D341Med (cell line): ENCODE measurements around the gene MYH14.
A peak's percentile ranks its signal among the peaks of the same experiment; 100 is the strongest.
"Not testable (repeated sequence)": the region's sequence is repeated elsewhere in the genome, so short reads cannot be mapped to it uniquely, and the experiment has no call there.

Source experiments
- DNase-seq: peaks from one replicate; pipeline ENCODE4 v3.0.0; 2012; ENCODE audit warnings: low spot score

Gene MYH14

DNA sequence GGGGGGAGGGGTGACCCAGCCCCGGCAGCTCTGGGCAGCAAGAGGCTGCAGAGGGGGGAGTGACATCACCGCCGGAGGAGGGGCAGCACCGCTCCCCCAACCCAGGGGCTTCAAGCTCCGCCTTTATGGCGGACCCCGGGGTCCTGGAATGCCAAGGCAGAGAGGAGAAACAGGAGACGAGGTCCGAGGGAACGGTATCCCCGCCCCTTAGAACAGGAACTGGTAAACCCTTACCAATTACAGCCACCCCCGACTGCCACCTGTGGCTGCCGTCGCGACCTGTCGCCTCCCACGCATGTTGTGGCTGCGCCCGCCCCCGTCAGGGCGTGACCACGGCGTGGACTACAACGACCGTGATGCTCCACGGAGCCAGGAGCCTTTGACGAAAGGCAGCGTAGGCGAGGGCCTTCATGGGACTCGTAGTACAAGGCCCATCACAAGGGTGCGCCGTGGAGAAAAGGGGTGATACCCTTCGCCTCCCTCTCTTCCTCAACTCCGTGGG is 129.9 kb downstream of the MYH14 start:
- DNase-seq, result no peak

DNA sequence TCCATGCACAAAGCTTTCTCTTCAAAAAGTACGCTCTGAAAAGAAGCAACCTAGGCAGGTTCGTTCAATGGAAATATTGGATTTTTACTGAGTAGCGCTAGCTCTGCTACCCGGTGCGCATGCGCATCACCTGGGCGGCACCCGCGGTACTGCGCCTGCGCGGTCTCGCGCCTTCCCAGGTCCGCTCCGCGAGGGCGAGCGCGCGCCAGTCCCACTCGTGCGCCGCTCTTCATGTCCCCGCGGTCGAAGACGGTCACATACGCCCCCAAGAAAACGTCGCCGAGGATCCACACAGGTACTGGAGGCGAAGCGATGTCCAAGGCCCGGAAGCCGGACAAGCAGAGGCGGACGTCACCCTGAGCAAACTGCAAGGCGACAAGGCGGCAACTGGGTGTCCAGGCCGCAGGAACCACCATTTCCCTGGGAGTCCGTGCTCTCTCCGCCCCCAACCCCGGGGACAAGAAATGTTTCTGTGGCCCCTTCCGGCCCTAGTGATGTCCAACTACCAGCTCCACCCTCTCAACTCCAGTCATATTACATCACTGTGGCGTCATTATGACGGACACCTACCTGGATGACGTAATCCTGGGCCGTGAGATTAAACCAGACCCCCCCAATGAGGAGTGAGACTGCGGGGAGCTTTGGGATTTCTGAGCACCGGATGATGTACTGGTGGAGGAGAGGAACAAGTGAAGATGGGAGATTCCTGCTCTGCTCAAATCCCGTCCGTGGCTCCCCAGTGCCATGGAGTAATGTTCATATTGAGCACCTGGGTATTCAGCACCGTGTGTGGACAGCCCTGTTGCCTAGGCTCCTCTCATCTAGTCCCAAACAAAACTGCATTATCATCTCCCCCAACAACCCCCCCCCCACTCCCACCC is 130.6 kb downstream of the MYH14 start:
- no peak for DNase-seq

DNA sequence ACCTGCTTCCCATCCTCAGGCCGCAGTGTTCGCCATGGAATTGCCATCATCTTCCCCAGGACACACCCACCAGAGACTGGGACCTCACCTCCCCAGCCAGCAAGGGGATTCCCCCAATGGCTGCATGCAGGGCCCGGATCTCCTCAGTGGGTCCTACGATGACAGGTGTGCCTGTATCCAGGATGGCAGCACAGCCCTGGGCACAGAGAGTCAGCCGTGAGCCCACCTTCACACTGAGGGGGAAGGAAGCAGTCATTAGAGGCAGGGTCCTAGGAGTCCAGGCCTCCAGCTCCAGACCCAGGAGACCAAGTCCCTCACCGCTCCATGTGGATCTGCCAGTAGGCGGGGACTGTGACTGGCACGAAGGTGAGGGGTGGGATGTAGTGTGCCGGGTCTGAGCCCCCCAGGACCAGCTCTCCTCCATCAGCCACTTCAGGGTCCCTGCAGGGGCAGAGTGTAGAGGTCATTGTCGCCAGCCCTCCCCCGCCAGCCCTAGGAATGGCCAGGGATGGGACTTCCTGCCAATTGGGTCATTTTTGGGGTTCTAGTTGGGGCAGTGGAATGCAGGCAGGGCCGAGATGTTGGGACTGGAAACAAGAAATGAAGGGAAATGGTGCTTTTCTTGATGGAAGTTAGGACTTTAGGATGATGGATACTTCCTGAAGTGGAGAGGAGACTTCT is 131.5 kb downstream of the MYH14 start:
- no peak for DNase-seq

DNA sequence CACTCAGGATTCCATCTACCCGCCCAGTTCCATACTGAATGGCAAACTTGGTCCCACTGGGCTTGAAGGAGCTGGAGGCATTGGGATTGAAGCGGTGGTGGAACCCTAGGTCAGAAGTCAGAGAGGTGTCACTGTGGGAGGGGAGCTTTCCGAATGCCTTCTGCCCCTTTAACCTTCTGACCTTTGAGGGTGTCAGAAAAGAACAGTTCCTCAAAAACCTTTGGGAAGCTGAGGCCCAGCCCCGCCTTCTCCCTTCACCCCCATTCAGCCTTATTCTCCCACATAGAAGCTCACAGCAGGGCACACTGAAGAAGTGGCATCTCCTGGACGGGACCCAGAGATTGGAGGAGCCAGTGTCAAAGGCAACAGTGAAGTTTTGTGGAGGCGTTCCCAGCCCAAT is 133.6 kb downstream of the MYH14 start:
- not testable (repeated sequence) for DNase-seq

DNA sequence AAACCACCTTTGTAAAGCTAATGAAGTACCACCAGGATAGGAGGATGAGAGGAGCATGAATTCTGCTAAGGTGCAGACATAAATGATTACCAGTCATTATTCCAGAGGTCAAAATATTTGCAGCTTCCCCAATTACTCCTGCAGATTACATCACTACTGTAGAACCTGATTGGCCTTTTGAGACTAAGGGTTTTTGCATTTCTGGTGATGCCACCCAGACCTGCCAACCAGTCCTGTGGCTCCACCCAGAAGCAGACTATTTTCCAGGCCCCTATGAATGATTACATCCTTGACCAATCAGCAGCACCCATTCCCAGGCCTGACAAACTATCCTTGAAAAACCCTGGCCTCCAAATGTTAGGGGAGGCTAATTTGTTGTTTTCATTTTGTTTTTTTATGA is 136.9 kb downstream of the MYH14 start:
- DNase-seq, result no peak

DNA sequence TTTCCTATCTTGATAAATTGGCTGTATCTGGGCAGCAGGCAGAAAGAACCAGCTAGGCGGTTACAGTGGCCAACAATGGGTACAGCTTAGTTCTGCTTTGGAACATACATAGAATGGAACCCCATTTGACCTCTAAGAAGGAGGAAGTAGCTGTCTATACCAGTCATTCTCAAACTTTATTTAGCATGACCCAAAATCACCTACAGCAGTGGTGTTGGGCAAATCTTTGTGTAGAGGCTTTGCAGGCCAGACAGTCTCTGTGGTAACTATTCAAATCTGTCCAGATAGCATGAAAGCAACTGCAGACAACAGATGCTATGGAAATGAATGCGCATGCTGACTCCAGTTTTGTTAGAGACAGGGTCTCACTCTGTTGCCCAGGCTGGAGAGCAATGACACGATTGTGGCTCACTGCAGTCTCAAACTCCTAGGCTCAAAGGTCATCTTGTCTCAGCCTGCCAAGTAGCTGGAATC is 137.7 kb downstream of the MYH14 start:
- DNase-seq, result no peak

DNA sequence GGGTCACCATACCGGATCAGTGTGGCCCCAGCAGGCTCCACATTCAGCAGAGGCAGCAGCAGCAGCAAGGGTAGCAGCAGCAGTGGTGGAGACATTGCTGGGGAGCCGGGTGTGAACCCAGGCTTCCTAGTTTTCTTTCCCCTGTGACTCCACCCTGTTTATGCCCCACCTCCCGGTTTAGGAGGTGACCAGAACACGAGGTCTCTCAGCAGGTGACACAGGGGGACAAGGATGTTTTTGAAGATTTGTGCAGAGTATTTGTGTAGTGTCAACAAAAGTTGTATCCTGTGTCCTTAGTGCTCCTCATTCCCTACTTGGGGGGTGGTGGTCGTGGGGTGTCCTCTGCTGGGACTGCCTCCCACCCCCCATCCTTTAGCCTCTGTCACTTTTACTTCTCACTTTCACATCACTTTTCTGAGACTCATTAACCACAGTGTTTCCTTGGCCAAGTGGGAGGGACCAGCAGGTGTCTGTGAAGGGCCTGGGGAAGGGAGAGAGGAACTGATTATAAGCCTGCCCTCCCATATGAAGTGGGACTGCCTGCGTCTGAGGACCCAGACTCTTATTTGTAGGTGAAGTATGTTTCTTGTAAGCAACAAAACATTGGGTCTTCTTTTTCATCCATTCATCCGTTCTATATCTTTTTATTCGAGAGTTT is 141.4 kb downstream of the MYH14 start:
- no peak for DNase-seq

DNA sequence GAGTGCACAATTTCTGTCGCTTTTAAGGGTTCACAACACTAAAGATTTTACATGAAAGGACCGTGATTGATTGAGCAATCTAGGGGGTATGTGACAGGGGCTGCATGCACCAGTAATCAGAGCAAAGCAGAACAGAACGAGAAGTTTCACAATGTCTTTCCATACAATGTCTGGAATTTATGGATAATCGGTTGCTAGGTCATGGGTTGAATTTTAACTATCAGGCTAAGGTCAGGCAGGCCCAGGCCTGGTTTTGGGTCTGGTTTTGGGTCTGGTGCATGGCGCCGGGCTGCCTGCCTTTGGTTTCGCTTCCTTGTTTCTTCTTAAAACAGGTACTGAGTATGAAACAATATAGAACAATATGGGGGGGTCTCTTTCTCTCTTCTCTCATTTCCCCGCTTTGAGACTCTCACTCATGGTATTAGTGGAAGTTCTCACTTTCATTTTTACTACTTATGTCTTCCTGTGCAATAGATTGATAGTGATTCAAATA is 143.7 kb downstream of the MYH14 start:
- not testable (repeated sequence) for DNase-seq

DNA sequence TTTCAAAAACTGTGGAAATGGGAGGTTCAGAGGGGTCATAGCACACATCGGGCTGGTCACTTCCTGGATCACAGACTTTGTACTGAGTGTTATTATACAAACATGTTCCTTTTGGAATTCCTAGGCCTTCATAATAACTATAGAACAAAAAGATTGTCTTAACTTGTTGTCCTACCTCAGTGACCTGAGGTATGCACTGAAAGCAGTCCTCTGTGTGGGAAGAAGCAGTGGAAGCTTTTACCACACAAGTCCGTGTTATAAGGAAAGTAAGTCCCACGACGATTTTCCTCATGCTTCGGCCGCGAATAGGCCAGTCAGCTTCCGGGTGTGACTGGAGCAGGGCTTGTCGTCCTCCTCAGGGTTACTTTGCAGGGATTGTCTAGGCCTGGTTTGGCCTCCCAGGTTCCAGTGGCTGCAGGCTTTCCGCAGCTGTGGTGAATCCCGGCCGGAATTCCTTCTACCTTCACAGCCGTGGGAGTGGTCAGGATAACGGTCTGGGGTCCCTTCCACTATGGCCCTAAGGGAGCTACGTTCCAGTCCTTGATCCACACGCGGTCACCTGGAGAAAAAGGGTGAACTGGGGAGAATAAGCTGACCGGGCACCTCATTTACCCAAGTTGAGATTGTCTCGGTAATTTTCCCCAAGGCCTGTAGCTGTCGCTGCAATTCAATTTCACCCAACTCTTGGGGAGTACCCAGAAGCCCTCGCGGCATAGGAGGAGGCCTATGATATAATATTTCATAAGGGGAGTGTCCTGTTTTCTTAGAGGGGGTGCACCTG is 146.0 kb downstream of the MYH14 start:
- peak; percentile 1 for DNase-seq

DNA sequence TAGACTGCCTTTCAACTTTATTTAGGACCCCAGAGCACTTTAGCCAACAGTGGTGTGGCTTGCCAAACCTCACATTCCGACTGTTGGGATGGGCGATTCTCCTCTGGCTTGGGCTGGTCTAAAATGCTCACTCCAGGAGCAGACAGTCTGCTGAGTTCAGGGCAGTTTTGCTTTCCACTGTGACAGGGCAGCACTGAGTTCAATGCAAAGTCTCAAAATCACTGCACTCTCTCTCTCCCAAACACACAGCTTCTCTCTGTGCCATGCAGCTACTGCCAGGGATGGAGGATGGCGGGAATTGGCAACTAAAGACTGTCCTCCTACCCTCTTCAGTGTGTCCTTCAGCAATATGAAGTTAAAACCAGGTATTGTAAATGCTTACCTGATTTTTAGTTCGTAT is 148.8 kb downstream of the MYH14 start:
- no peak for DNase-seq

DNA sequence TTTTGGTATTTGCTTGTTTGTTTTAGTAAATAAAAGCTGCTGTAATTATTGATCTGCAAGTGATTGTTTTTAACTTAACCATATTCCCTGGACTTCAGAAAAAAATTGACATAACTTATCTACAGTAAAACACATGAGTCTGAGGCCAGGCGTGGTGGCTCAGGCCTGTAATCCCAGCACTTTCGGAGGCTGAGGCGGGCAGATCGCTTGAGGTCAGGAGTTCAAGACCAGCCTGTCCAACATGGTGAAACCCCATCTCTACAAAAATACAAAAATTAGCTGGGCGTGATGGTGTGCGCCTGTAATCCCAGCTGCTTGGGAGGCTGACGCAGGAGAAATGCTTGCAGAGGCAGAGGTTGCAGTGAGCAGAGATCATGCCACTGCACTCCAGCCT is 150.1 kb downstream of the MYH14 start:
- not testable (repeated sequence) for DNase-seq

DNA sequence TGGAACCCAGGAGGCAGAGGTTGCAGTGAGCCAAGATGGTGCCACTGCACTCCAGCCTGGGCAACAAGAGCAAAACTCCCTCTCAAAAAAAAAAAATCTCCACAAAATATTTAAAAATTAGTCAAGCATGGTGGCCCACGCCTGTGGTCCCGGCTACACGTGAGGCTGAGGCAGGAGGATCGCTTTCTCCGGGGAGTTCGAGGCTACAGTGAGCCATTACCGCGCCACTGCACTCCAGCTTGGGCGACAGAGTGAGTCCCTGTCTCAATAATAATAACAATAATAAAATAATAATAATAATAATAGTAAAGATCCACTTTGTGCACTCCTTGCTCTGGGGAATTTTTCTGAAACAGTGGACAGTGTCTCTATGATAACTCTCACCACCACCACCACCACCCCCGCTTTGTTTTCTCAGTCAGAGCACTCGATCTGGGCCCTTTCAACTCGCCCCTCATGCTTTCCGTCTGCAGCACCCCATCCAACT is 153.3 kb downstream of the MYH14 start:
- DNase-seq, result no peak

DNA sequence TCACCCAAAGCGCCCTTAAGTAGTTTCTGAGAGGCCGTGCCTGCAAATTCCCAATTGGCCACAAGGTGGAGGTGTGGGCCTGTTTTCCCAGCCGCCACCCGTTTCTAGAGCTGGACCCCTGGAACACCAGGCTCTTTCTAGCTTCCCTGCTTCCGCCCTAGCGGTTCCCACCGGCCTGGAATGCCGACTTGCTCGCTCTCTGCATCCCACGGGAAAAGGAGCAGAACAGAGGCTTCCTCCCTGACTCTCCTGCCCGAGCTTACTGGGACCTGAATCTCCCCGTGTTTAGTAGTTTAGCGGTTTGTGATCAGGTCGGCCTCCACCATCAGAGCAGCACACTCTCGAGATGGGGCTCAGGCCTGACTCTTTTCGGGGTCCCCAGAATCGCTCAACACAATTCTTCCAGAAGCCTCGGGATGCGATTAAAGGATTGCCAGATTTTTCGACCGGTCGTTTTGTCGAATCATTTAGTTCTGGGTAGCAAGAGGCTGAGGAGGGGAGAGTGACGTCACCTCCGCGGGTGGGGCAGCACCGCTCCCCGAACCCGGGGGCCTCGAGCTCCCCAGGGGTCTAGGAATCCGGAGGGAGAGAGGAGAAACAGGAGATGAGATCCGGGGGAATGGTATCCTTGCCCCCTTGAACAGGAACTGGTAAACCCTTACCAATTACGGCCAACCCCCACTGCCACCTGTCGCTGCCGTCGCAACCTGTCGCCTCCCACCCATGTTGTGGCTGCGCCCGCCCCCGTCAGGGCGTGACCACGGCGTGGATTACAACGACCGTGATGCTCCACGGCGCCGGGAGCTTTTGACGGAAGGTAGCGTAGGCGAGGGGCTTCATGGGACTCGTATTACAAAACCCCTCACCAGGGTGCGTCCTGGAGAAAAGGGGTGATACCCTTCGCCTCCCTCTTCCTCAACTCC is 154.0 kb downstream of the MYH14 start:
- peak; percentile 74 for DNase-seq

DNA sequence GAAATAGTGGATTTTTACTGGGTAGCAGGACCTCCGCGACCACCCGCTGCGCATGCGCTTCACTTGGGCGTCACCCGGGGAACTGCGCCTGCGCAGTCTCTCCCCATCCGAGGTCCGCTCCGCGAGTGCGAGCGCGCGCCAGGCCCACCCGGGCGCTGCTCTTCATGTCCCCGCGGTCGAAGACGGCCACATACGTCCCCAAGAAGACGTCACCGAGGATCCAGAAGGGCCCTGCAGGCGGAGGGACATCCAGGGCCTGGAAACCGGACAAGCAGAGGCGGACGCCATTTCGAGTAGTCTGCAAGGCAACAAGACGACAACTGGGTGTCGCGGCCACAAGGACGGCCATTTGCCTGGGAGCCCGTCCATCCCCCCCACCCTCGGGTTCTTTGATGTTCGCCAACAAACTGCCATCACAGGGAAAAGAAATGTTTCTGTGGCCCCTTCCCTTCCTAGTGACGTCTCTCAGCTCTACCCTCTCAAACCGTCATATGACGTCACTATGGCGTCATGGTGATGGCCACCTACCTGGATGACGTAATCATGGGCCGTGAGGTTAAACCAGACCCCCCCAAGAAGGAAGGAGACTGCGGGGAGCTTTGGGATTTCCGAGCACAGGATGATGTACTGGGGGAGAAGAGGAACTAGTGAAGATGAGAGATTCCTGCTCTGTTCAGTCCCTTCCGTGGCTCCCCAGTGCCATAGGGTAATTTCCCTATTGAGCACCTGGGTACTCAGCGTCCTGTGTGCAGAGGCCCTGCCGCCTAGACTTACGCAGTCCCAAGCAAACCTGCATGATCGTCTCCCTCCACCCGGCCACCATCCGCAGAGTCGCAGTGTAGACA is 155.3 kb downstream of the MYH14 start:
- peak; percentile 92 for DNase-seq

DNA sequence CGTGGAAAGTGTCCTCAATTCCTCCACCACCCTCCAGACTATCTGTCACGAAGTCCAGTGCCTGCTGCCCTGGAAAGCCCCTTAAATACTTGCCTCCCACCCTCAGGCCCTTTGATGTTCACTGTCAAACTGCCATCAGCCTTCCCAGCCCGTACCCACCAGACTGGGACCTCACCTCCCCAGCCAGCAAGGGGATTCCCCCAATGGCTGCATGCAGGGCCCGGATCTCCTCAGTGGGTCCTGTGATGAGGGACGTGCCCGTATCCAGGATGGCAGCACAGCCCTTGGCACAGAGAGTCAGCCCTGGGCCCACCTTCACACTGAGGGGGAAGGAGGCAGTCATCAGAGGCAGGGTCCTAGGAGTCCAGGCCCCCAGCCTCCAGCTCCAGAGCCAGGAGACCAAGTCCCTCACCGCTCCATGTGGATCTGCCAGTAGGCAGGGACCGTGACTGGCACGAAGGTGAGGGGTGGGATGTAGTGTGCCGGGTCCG is 156.0 kb downstream of the MYH14 start:
- DNase-seq, result no peak
